WTC11 (cell line): ENCODE measurements around the gene COA5. TPM values are rescaled to one million over a fixed set of nuclear protein-coding genes. Genes with fewer than 3 reads are reported as not detected.

Experiments
- ATAC-seq: fragments of 200-7000 bp; cut with Tn5 transposase; 2 replicates; pipeline ENCODE4 v1.10.0; 2021; ENCODE audit warnings: mild to moderate bottlenecking, moderate library complexity
- CTCF ChIA-PET: fragments of 300-600 bp; sonication (Branson Sonifier 250); formaldehyde crosslinking; loops from one replicate; lab custom pipeline; 2021; ENCODE audit warnings: antibody characterized with exemption; lab: Charles Lee
- POLR2A ChIA-PET: fragments of 350-600 bp; sonication (Branson Sonifier 250); formaldehyde crosslinking; loops from one replicate; lab custom pipeline; 2021; ENCODE audit warnings: antibody characterized with exemption; lab: Charles Lee
- DNase-seq: peaks from one replicate; pipeline ENCODE4 v3.0.0; 2021; ENCODE audit warnings: low spot score
- H3K27ac Mint-ChIP-seq: 2 replicates; pipeline ENCODE4 v1.8.0; 2021; ENCODE audit warnings: mixed read lengths
- H3K27me3 Mint-ChIP-seq: 2 replicates; pipeline ENCODE4 v1.8.0; 2021; ENCODE audit warnings: low read depth, mild to moderate bottlenecking, moderate library complexity, mixed read lengths
- H3K36me3 Mint-ChIP-seq: 2 replicates; pipeline ENCODE4 v1.8.0; 2021; ENCODE audit warnings: mixed read lengths
- H3K4me1 Mint-ChIP-seq: 2 replicates; pipeline ENCODE4 v1.8.0; 2022; ENCODE audit warnings: mixed read lengths
- H3K4me3 Mint-ChIP-seq: 2 replicates; pipeline ENCODE4 v1.8.0; 2021; ENCODE audit warnings: mild to moderate bottlenecking, moderate library complexity, mixed read lengths
- H3K9me3 Mint-ChIP-seq: 2 replicates; pipeline ENCODE4 v1.8.0; 2021; ENCODE audit warnings: mixed read lengths
- CBFB ChIP-seq: sonication (generic); formaldehyde crosslinking; IDR thresholded peaks from 2 replicates; pipeline ENCODE4 v1.8.1; 2022; ENCODE audit warnings: mild to moderate bottlenecking, low read depth, missing genetic modification reagents
- EMX1 ChIP-seq: fragments of 250-450 bp; sonication (Bioruptor Pico); IDR thresholded peaks from 2 replicates; pipeline ENCODE4 v1.8.0; 2021; ENCODE audit warnings: mild to moderate bottlenecking
- ESRRA ChIP-seq: sonication (generic); formaldehyde crosslinking; IDR thresholded peaks from 2 replicates; pipeline ENCODE4 v1.8.1; 2022; ENCODE audit warnings: mild to moderate bottlenecking, missing genetic modification reagents, borderline replicate concordance
- ETV6 ChIP-seq: sonication (generic); formaldehyde crosslinking; IDR thresholded peaks from 2 replicates; pipeline ENCODE4 v1.8.1; 2022; ENCODE audit warnings: mild to moderate bottlenecking, missing genetic modification reagents
- FOXJ3 ChIP-seq: sonication (generic); formaldehyde crosslinking; IDR thresholded peaks from 2 replicates; pipeline ENCODE4 v1.9.0; 2021; ENCODE audit warnings: missing genetic modification reagents, mild to moderate bottlenecking, borderline replicate concordance
- FOXK1 ChIP-seq: sonication (generic); formaldehyde crosslinking; IDR thresholded peaks from 2 replicates; pipeline ENCODE4 v1.8.0; 2022; ENCODE audit warnings: mild to moderate bottlenecking, moderate library complexity, missing genetic modification reagents
- GRHL2 ChIP-seq: fragments of 250-450 bp; sonication (Bioruptor Pico); IDR thresholded peaks from 2 replicates; pipeline ENCODE4 v1.8.0; 2022; ENCODE audit warnings: mild to moderate bottlenecking, moderate library complexity; ENCODE audit not compliant: insufficient replicate concordance, severe bottlenecking
- HMGA2 ChIP-seq: fragments of 250-450 bp; sonication (Bioruptor Pico); IDR thresholded peaks from 2 replicates; pipeline ENCODE4 v1.4.0; 2021; ENCODE audit warnings: mild to moderate bottlenecking, moderate library complexity
- JUN ChIP-seq: sonication (generic); formaldehyde crosslinking; IDR thresholded peaks from 2 replicates; pipeline ENCODE4 v1.8.0; 2023; ENCODE audit warnings: mild to moderate bottlenecking, missing genetic modification reagents
- NFATC4 ChIP-seq: fragments of 250-450 bp; sonication (Bioruptor Pico); IDR thresholded peaks from 2 replicates; pipeline ENCODE4 v1.9.0; 2021; ENCODE audit warnings: mild to moderate bottlenecking
- NR3C1 ChIP-seq: sonication (generic); formaldehyde crosslinking; conservative IDR thresholded peaks from 2 replicates; pipeline ENCODE4 v1.8.1; 2023; ENCODE audit warnings: low read depth, mild to moderate bottlenecking, missing genetic modification reagents
- OVOL2 ChIP-seq: fragments of 250-450 bp; sonication (Bioruptor Pico); IDR thresholded peaks from 2 replicates; pipeline ENCODE4 v1.9.0; 2021; ENCODE audit warnings: mild to moderate bottlenecking, borderline replicate concordance
- SMAD3 ChIP-seq: sonication (generic); formaldehyde crosslinking; IDR thresholded peaks from 2 replicates; pipeline ENCODE4 v1.8.0; 2022; ENCODE audit warnings: missing genetic modification reagents, mild to moderate bottlenecking, borderline replicate concordance
- SMAD4 ChIP-seq: sonication (generic); formaldehyde crosslinking; IDR thresholded peaks from 2 replicates; pipeline ENCODE4 v1.8.0; 2022; ENCODE audit warnings: mild to moderate bottlenecking, missing genetic modification reagents
- SOX15 ChIP-seq: fragments of 250-450 bp; sonication (Bioruptor Pico); IDR thresholded peaks from 2 replicates; pipeline ENCODE4 v1.9.0; 2021; ENCODE audit warnings: mild to moderate bottlenecking
- TEAD1 ChIP-seq: sonication (generic); formaldehyde crosslinking; IDR thresholded peaks from 2 replicates; pipeline ENCODE4 v1.8.0; 2022; ENCODE audit warnings: mild to moderate bottlenecking, missing genetic modification reagents
- ZBTB21 ChIP-seq: sonication (generic); formaldehyde crosslinking; IDR thresholded peaks from 2 replicates; pipeline ENCODE4 v1.8.1; 2023; ENCODE audit warnings: mild to moderate bottlenecking, missing genetic modification reagents, borderline replicate concordance
- ZNF396 ChIP-seq: fragments of 250-450 bp; sonication (Bioruptor Pico); IDR thresholded peaks from 2 replicates; pipeline ENCODE4 v1.8.0; 2021; ENCODE audit warnings: mild to moderate bottlenecking, moderate library complexity, borderline replicate concordance
- ZNF416 ChIP-seq: fragments of 250-450 bp; sonication (Bioruptor Pico); IDR thresholded peaks from 2 replicates; pipeline ENCODE4 v1.9.0; 2021; ENCODE audit warnings: mild to moderate bottlenecking, inconsistent platforms
- ZNF671 ChIP-seq: fragments of 250-450 bp; sonication (Bioruptor Pico); IDR thresholded peaks from 2 replicates; pipeline ENCODE4 v1.8.0; 2021; ENCODE audit warnings: mild to moderate bottlenecking
- total RNA-seq: library from RNA; stranded (reverse); gene quantifications from 3 replicates; pipeline ENCODE4 v1.2.3, GENCODE V29; 2021
- TF ChIP-seq, protein P1 (sequence below): sonication (generic); formaldehyde crosslinking; IDR thresholded peaks from 2 replicates; pipeline ENCODE4 v1.8.1; 2023; ENCODE audit warnings: mild to moderate bottlenecking, missing genetic modification reagents, borderline replicate concordance
- TF ChIP-seq, protein P2 (sequence below): sonication (generic); formaldehyde crosslinking; IDR thresholded peaks from 2 replicates; pipeline ENCODE4 v1.8.1; 2023; ENCODE audit warnings: mild to moderate bottlenecking, missing genetic modification reagents
- TF ChIP-seq, protein P3 (sequence below): sonication (generic); formaldehyde crosslinking; IDR thresholded peaks from 2 replicates; pipeline ENCODE4 v1.8.1; 2023; ENCODE audit warnings: mild to moderate bottlenecking, missing genetic modification reagents, moderate library complexity
- TF ChIP-seq, protein P4 (sequence below): sonication (generic); formaldehyde crosslinking; IDR thresholded peaks from 2 replicates; pipeline ENCODE4 v1.8.0; 2022; ENCODE audit warnings: mild to moderate bottlenecking, missing genetic modification reagents
- TF ChIP-seq, protein P5 (sequence below): sonication (generic); formaldehyde crosslinking; conservative IDR thresholded peaks from 2 replicates; pipeline ENCODE4 v1.8.1; 2022; ENCODE audit warnings: mild to moderate bottlenecking, missing genetic modification reagents
- TF ChIP-seq, protein P6 (sequence below): sonication (generic); formaldehyde crosslinking; IDR thresholded peaks from 2 replicates; pipeline ENCODE4 v1.8.1; 2022; ENCODE audit warnings: mild to moderate bottlenecking, missing genetic modification reagents, moderate library complexity, borderline replicate concordance

The COA5 gene
- total RNA-seq, 1 experiment from 2014 or later, result 29.3 TPM

DNA sequence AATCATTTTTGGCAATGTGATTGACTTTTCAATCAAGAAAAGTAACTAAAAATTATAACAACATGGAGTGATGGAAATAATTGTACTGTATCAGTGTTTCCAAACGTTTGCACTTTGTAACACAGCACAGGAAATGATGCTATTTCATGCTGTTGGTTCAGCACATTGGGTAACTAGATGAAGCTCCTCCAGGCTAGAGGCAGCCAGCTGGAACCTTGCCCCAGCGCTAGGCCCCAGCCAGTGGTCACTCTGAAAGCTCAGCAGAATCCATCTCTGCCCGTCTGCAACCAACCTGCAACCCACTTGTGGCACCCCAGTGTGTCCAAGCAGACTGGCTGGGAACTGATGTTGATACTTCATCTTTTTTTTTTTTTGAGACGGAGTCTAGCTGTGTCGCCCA is 15.3 kb upstream of the COA5 start:
- ATAC-seq, result no peak
- ChIA-PET POLR2A (no interaction called here), CTCF (interaction anchor here (1.0 to 1.2 kb wide), 2 partner anchors 11 to 26 kb away, joined by 4 read pairs; no protein-coding TSS in a partner anchor)
- TF ChIP-seq, protein P1, sequence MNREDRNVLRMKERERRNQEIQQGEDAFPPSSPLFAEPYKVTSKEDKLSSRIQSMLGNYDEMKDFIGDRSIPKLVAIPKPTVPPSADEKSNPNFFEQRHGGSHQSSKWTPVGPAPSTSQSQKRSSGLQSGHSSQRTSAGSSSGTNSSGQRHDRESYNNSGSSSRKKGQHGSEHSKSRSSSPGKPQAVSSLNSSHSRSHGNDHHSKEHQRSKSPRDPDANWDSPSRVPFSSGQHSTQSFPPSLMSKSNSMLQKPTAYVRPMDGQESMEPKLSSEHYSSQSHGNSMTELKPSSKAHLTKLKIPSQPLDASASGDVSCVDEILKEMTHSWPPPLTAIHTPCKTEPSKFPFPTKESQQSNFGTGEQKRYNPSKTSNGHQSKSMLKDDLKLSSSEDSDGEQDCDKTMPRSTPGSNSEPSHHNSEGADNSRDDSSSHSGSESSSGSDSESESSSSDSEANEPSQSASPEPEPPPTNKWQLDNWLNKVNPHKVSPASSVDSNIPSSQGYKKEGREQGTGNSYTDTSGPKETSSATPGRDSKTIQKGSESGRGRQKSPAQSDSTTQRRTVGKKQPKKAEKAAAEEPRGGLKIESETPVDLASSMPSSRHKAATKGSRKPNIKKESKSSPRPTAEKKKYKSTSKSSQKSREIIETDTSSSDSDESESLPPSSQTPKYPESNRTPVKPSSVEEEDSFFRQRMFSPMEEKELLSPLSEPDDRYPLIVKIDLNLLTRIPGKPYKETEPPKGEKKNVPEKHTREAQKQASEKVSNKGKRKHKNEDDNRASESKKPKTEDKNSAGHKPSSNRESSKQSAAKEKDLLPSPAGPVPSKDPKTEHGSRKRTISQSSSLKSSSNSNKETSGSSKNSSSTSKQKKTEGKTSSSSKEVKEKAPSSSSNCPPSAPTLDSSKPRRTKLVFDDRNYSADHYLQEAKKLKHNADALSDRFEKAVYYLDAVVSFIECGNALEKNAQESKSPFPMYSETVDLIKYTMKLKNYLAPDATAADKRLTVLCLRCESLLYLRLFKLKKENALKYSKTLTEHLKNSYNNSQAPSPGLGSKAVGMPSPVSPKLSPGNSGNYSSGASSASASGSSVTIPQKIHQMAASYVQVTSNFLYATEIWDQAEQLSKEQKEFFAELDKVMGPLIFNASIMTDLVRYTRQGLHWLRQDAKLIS, result no peak
- TF ChIP-seq, protein P2, sequence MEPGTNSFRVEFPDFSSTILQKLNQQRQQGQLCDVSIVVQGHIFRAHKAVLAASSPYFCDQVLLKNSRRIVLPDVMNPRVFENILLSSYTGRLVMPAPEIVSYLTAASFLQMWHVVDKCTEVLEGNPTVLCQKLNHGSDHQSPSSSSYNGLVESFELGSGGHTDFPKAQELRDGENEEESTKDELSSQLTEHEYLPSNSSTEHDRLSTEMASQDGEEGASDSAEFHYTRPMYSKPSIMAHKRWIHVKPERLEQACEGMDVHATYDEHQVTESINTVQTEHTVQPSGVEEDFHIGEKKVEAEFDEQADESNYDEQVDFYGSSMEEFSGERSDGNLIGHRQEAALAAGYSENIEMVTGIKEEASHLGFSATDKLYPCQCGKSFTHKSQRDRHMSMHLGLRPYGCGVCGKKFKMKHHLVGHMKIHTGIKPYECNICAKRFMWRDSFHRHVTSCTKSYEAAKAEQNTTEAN (CRISPR knock-in tag), result no peak
- TF ChIP-seq SOX15 (CRISPR knock-in tag), result no peak
- TF ChIP-seq, protein P3, sequence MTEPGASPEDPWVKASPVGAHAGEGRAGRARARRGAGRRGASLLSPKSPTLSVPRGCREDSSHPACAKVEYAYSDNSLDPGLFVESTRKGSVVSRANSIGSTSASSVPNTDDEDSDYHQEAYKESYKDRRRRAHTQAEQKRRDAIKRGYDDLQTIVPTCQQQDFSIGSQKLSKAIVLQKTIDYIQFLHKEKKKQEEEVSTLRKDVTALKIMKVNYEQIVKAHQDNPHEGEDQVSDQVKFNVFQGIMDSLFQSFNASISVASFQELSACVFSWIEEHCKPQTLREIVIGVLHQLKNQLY (CRISPR knock-in tag), result no peak
- no peak for TF ChIP-seq ESRRA (CRISPR knock-in tag)
- TF ChIP-seq FOXJ3, result no peak
- no peak for TF ChIP-seq ZBTB21 (CRISPR knock-in tag)
- TF ChIP-seq NR3C1 (CRISPR knock-in tag), result no peak
- TF ChIP-seq EMX1 (CRISPR knock-in tag), result no peak
- TF ChIP-seq ZNF416 (CRISPR knock-in tag), result no peak
- no peak for TF ChIP-seq SMAD3 (CRISPR knock-in tag)
- no peak overlapping the region for H3K4me3 Mint-ChIP-seq
- no peak overlapping the region for H3K27ac Mint-ChIP-seq
- H3K36me3 Mint-ChIP-seq, result no peaks in the 10 kb centered on the region
- no peak for DNase-seq
- H3K4me1 Mint-ChIP-seq, result no peaks in the 10 kb centered on the region
- H3K9me3 Mint-ChIP-seq, result peaks cover 4% of the 10 kb centered on the region; the same call in 1 of the 2 replicates
- no peaks in the 10 kb centered on the region for H3K27me3 Mint-ChIP-seq

DNA sequence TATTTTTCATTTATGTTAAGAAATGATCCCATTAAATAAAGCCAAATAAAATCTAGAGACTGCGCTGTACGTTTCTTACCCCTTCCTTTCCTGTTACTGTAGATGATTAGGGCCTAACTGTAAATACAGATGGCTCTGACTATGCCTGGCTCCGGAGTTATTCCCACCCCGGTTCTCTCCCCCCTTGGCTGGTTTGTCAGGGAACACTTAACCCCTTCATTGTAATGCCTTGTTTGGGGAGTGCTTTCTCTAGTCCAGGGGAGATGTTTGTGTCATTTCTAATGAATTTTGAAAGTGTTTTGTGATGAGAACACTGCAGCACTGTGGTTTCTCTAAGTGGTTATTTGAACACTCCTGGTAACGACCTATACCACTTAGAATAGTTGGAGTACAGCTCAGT is 8.8 kb upstream of the COA5 start:
- TF ChIP-seq, protein P4, sequence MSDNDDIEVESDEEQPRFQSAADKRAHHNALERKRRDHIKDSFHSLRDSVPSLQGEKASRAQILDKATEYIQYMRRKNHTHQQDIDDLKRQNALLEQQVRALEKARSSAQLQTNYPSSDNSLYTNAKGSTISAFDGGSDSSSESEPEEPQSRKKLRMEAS (CRISPR knock-in tag), result no peak
- TF ChIP-seq ZNF671 (CRISPR knock-in tag) (no peak), FOXK1 (no peak), ZNF396 (CRISPR knock-in tag) (no peak), OVOL2 (CRISPR knock-in tag) (no peak), GRHL2 (CRISPR knock-in tag) (no peak)
- CTCF ChIA-PET, result no interaction called here
- no peaks in the 10 kb centered on the region for H3K4me1 Mint-ChIP-seq
- DNase-seq (no peak), ATAC-seq (no peak)
- H3K27ac Mint-ChIP-seq, result no peak overlapping the region
- H3K9me3 Mint-ChIP-seq, result no peaks in the 10 kb centered on the region
- no peaks in the 10 kb centered on the region for H3K27me3 Mint-ChIP-seq
- H3K36me3 Mint-ChIP-seq, result peaks cover 38% of the 10 kb centered on the region
- no peak overlapping the region for H3K4me3 Mint-ChIP-seq
- POLR2A ChIA-PET, result no interaction called here

DNA sequence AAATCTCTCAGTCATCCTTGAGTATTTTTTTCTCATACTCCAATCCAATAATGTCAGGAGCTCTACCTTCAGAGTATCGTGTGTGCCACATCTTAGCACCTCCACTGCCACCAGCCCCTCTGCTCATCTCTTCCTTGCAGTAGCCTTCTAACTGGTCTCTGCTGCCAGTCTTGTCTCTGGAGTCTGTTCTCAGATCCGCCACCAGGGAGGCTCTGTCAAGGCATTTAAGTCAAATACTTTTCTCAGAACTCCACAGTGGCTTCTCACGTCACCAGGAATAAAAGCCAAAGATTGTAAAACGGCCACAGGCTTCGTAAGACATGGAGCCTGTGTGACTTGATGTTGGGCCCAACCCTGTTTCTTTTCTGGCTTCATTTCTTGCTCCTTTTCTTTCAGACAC is 7.2 kb upstream of the COA5 start:
- no peaks in the 10 kb centered on the region for H3K4me1 Mint-ChIP-seq
- no peak overlapping the region for H3K4me3 Mint-ChIP-seq
- POLR2A ChIA-PET, result no interaction called here
- H3K27me3 Mint-ChIP-seq, result no peaks in the 10 kb centered on the region
- peaks cover 54% of the 10 kb centered on the region for H3K36me3 Mint-ChIP-seq
- DNase-seq (peak; percentile 15), ATAC-seq (peak; percentile 53)
- CTCF ChIA-PET, result interaction anchor here (1.3 kb wide), 1 partner anchor 19 kb away, joined by 4 read pairs; no protein-coding TSS in a partner anchor
- no peaks in the 10 kb centered on the region for H3K9me3 Mint-ChIP-seq
- H3K27ac Mint-ChIP-seq, result no peak overlapping the region
- no peak for TF ChIP-seq FOXJ3
- TF ChIP-seq ETV6 (CRISPR knock-in tag), result no peak
- TF ChIP-seq HMGA2, result no peak
- TF ChIP-seq NFATC4 (CRISPR knock-in tag), result no peak
- TF ChIP-seq, protein P5, sequence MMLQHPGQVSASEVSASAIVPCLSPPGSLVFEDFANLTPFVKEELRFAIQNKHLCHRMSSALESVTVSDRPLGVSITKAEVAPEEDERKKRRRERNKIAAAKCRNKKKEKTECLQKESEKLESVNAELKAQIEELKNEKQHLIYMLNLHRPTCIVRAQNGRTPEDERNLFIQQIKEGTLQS (CRISPR knock-in tag), result no peak
- TF ChIP-seq EMX1 (CRISPR knock-in tag), result no peak
- TF ChIP-seq GRHL2 (CRISPR knock-in tag), result no peak
- TF ChIP-seq, protein P6, sequence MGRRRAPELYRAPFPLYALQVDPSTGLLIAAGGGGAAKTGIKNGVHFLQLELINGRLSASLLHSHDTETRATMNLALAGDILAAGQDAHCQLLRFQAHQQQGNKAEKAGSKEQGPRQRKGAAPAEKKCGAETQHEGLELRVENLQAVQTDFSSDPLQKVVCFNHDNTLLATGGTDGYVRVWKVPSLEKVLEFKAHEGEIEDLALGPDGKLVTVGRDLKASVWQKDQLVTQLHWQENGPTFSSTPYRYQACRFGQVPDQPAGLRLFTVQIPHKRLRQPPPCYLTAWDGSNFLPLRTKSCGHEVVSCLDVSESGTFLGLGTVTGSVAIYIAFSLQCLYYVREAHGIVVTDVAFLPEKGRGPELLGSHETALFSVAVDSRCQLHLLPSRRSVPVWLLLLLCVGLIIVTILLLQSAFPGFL (CRISPR knock-in tag), result no peak
- no peak for TF ChIP-seq SMAD4 (CRISPR knock-in tag)
- no peak for TF ChIP-seq TEAD1 (CRISPR knock-in tag)
- no peak for TF ChIP-seq JUN (CRISPR knock-in tag)
- TF ChIP-seq NR3C1 (CRISPR knock-in tag), result no peak
- TF ChIP-seq CBFB (CRISPR knock-in tag), result no peak
